Amniotic epithelial cell (primary cell): ENCODE results near the gene AOPEP.
A peak's percentile ranks its signal among the peaks of the same experiment; 100 is the strongest.

Experiments used
- DNase-seq: peaks from one replicate; pipeline ENCODE4 v3.0.0-alpha.2; 2010; ENCODE audit warnings: low read depth

The AOPEP gene

GRCh38 chr9:95037789-95038521 lies 311.5 kb downstream of the AOPEP start:
- no peak for DNase-seq

- DNase-seq = no peak
Observed at GRCh38 chr9:95038666-95039065, 312.2 kb downstream of the AOPEP start.

- DNase-seq = no peak
Observed at GRCh38 chr9:95040106-95040505, 313.6 kb downstream of the AOPEP start.

GRCh38 chr9:95043826-95044225 lies 317.3 kb downstream of the AOPEP start:
- DNase-seq = peak; percentile 78

- DNase-seq = no peak
Observed at GRCh38 chr9:95044731-95045508, 318.4 kb downstream of the AOPEP start.

- no peak for DNase-seq
Observed at GRCh38 chr9:95045751-95046150, 319.3 kb downstream of the AOPEP start.

GRCh38 chr9:95047452-95048224 lies 321.1 kb downstream of the AOPEP start:
- no peak for DNase-seq

- peak; percentile 56 for DNase-seq
Observed at GRCh38 chr9:95048225-95049087, 322.0 kb downstream of the AOPEP start.

- no peak for DNase-seq
Observed at GRCh38 chr9:95049761-95050160, 323.3 kb downstream of the AOPEP start.

- DNase-seq = peak; percentile 42
Observed at GRCh38 chr9:95053611-95054570, 327.4 kb downstream of the AOPEP start.

GRCh38 chr9:95055334-95055850 lies 328.9 kb downstream of the AOPEP start:
- no peak for DNase-seq

- DNase-seq = no peak
Observed at GRCh38 chr9:95055851-95056551, 329.5 kb downstream of the AOPEP start.

GRCh38 chr9:95057101-95057500 lies 330.6 kb downstream of the AOPEP start:
- peak; percentile 56 for DNase-seq

- DNase-seq = no peak
Observed at GRCh38 chr9:95058121-95058785, 331.8 kb downstream of the AOPEP start.

GRCh38 chr9:95058795-95059386 lies 332.4 kb downstream of the AOPEP start:
- no peak for DNase-seq

- DNase-seq = no peak
Observed at GRCh38 chr9:95060234-95060633, 333.7 kb downstream of the AOPEP start.

GRCh38 chr9:95060916-95061315 lies 334.4 kb downstream of the AOPEP start:
- DNase-seq = no peak

- no peak for DNase-seq
Observed at GRCh38 chr9:95061916-95062595, 335.6 kb downstream of the AOPEP start.
